Natural killer cell (primary cell): Measurements from ENCODE around the gene REC8. TPM values are rescaled to one million over a fixed set of nuclear protein-coding genes. Genes with fewer than 3 reads are reported as not detected.

Experiments used
- ATAC-seq, 3 donors: fragments of 150-1000 bp in 2 of 3; fragments of 200-7000 bp in 1 of 3; cut with Tn5 transposase; 1 replicate in 1 of 3; 2 replicates in 2 of 3; pipeline ENCODE4 v1.10.0; 2021; ENCODE audit warnings: mild to moderate bottlenecking in 2 of 3, moderate library complexity in 2 of 3
- DNase-seq, 2 donors: peaks; one replicate each; pipeline versions ENCODE4 v3.0.0 to v3.0.0-alpha.2; 2013 to 2021; ENCODE audit warnings: mixed read lengths in 1 of 2
- H3K27ac ChIP-seq: one replicate; pipeline ENCODE4 v1.5.1; 2013; ENCODE audit warnings: mild to moderate bottlenecking, low read length
- H3K27me3 ChIP-seq: one replicate; pipeline ENCODE4 v1.6.1; 2013; ENCODE audit warnings: low read length; ENCODE audit not compliant: control insufficient read depth, insufficient read depth
- H3K36me3 ChIP-seq: one replicate; pipeline ENCODE4 v1.6.1; 2013; ENCODE audit warnings: low read length; ENCODE audit not compliant: control insufficient read depth, insufficient read depth
- H3K4me1 ChIP-seq: one replicate; pipeline ENCODE4 v1.6.1; 2013; ENCODE audit warnings: low read length; ENCODE audit not compliant: control insufficient read depth, insufficient read depth
- H3K4me3 ChIP-seq: one replicate; pipeline ENCODE4 v1.5.1; 2013; ENCODE audit warnings: low read length
- H3K9me3 ChIP-seq: one replicate; pipeline ENCODE4 v1.6.1; 2013; ENCODE audit warnings: low read length; ENCODE audit not compliant: control insufficient read depth, insufficient read depth
- H3K27ac Mint-ChIP-seq, 2 donors: one replicate each; pipeline ENCODE4 v1.8.0; 2022; ENCODE audit warnings: mild to moderate bottlenecking in 2 of 2, mixed read lengths in 2 of 2, moderate library complexity in 1 of 2
- H3K27me3 Mint-ChIP-seq, 2 donors: one replicate each; pipeline ENCODE4 v1.8.0; 2022; ENCODE audit warnings: low read depth in 2 of 2, mixed read lengths in 2 of 2
- H3K36me3 Mint-ChIP-seq: one replicate; pipeline ENCODE4 v1.8.0; 2022; ENCODE audit warnings: mixed read lengths
- H3K4me1 Mint-ChIP-seq, 2 donors: one replicate each; pipeline ENCODE4 v1.8.0; 2022; ENCODE audit warnings: mixed read lengths in 2 of 2
- H3K4me3 Mint-ChIP-seq: one replicate; pipeline ENCODE4 v1.8.0; 2022; ENCODE audit warnings: mild to moderate bottlenecking, moderate library complexity, mixed read lengths
- H3K9me3 Mint-ChIP-seq, 2 donors: one replicate each; pipeline ENCODE4 v1.8.0; 2022; ENCODE audit warnings: mixed read lengths in 2 of 2
- WGBS: methylation state at CpG from one replicate; pipeline ENCODE4 v1.1.7; 2013; ENCODE audit warnings: missing lambda C conversion rate; ENCODE audit not compliant: insufficient coverage; 5-methylcytosine and 5-hydroxymethylcytosine counted together
- intact Hi-C: fragments of 100-400 bp; cut with micrococcal nuclease; formaldehyde crosslinking; loops from one replicate; pipeline ENCODE4 v1.14.2; 2022
- total RNA-seq, 4 donors: library from RNA; stranded (reverse); fragments of 120-200 nt in 1 of 4; gene quantifications; one replicate each; pipeline versions ENCODE4 v1.2.3 to v1.2.4, GENCODE V29; 2013 to 2022
- TF ChIP-seq, protein P1 (sequence below): fragments of 200-600 bp; IDR thresholded peaks from one replicate; pipeline ENCODE4 v1.8.0; 2022; ENCODE audit warnings: antibody characterized with exemption

REC8 gene
- total RNA-seq, 3 donors from 2014 or later (not counting 1 experiment from before 2014, with no cell fraction given) = 77.7 to 138 (median 103) TPM

DNA sequence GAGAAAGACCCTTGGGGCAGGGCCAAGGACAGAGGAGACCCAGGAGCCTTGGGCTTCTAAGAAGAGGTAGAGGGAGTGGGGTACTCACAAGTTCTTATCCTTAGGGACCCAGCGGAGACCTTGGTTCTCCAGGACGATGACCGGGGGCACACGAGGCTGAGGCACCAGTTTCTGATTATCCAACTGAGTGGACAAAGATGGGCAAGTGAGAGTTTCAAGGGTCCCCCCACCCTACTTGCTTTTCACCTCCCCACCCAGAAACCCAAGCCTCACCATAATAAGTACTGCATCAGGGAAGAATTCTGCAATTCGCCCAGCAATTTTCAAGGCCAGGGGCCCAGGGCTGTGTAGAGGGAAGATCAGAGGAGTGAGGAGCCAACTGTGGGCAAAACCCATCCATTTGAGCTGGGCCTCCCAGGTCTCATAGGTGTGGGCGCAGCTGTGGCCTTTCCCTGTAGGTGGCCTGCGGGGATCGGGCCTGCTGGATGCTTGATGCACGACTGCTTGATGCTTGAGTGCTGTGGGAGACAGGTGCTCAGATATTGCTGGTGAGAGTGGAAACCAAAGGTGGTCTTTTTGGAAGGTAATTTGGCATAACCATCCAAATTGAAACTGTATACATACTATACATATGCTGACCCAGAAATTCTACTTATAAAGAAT is 32.5 kb upstream of the REC8 start:
- peaks cover 46% of the 10 kb centered on the region for H3K4me1 ChIP-seq
- Mint-ChIP-seq H3K9me3 (no peaks in the 10 kb centered on the region), H3K4me3 (peak overlapping the region; percentile 63), H3K4me1 (peaks cover 47 to 63% of the 10 kb centered on the region in 2 donors), H3K27me3 (no peaks in the 10 kb centered on the region), H3K36me3 (peaks cover 5% of the 10 kb centered on the region), H3K27ac (peak overlapping the region; percentile 70 to 71)
- no peaks in the 10 kb centered on the region for H3K27me3 ChIP-seq
- H3K9me3 ChIP-seq = no peaks in the 10 kb centered on the region
- intact Hi-C loops = loop anchor here (10.0 kb wide), 1 partner anchor 1215 kb away; the partner anchor contains the start of gene PRMT5
- 91% methylated on average over 9 of the region's 9 CpGs for WGBS
- H3K4me3 ChIP-seq = no peak overlapping the region
- ATAC-seq = no peak
- DNase-seq = peak in 1 of 2 donors; percentile 42
- peaks cover 40% of the 10 kb centered on the region for H3K36me3 ChIP-seq
- TF ChIP-seq, protein P1, sequence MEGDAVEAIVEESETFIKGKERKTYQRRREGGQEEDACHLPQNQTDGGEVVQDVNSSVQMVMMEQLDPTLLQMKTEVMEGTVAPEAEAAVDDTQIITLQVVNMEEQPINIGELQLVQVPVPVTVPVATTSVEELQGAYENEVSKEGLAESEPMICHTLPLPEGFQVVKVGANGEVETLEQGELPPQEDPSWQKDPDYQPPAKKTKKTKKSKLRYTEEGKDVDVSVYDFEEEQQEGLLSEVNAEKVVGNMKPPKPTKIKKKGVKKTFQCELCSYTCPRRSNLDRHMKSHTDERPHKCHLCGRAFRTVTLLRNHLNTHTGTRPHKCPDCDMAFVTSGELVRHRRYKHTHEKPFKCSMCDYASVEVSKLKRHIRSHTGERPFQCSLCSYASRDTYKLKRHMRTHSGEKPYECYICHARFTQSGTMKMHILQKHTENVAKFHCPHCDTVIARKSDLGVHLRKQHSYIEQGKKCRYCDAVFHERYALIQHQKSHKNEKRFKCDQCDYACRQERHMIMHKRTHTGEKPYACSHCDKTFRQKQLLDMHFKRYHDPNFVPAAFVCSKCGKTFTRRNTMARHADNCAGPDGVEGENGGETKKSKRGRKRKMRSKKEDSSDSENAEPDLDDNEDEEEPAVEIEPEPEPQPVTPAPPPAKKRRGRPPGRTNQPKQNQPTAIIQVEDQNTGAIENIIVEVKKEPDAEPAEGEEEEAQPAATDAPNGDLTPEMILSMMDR = no peak
- no peak overlapping the region for H3K27ac ChIP-seq

DNA sequence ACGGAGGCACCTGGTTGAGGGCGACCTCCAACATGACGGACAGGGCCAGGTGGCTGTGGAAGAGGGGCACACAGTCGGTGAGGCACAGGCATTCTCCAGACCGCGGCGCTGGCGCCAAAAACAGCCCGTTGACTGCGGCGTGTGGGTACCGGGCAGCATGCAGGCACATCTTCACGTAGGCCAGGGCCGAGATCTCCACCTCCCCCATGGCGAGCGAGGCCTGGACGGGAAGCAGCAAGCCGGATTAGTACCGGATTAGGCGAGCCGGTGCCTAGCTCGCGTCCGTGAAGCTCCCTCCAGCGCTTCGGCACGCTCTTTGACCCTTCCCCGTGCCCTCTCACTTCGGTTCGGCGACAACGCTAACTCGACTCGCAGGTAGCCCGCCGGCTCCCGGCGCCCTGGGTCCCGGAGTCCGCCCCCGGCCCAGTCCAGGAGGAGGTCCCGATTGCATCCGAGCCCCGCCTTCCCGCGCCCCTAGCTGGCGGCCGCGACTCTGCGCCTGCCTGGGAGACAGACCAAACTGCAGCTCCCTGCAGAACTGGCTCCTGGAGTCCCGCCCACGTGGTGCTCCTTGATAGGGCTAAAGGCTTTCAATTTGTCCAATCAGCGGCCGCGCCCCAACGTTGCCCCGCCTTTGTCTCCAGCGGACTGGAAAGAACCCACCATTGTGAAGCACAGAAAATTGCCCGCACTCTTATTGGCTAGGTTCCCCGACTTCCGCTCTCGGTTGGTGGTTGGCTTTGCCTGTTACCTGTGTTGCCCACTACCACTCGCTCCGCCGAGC is 30.6 kb upstream of the REC8 start, which contains the start of gene EMC9:
TSS of gene EMC9 (minus strand) at position 495 of the 784 bp plus-strand sequence. CDS start at position 208, 287 bp downstream.
- H3K9me3 ChIP-seq = no peaks in the 10 kb centered on the region
- TF ChIP-seq, protein P1 = peak; percentile 20
- H3K36me3 Mint-ChIP-seq = peaks cover 7% of the 10 kb centered on the region

DNA sequence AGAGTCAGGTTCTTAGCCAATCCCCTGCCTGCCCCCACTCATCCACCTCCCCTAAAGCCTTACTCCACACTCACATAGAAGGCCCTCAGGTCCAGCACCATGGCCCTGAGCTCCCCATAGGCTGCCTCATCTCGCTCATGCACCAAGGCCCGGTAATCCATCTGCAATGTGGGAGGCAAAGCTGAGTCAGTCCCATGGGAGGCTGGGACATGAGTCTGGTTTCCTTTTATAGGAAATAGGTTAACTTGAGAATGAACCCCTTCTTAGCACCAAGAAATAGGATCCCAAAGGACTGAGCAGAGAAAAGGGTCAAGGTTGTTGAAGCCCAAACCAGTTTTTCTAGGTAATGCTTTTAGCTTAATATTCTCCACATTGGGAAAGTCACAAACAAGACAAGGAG is 28.4 kb upstream of the REC8 start:
- Histone ChIP-seq H3K36me3 (peaks cover 27% of the 10 kb centered on the region), H3K27me3 (no peaks in the 10 kb centered on the region), H3K9me3 (no peaks in the 10 kb centered on the region), H3K4me3 (no peak overlapping the region), H3K4me1 (peaks cover 48% of the 10 kb centered on the region), H3K27ac (no peak overlapping the region)
- WGBS = 90% methylated on average over 2 of the region's 2 CpGs
- Mint-ChIP-seq H3K4me3 (no peak overlapping the region), H3K9me3 (no peaks in the 10 kb centered on the region), H3K27me3 (no peaks in the 10 kb centered on the region), H3K36me3 (peaks cover 7% of the 10 kb centered on the region), H3K4me1 (peaks cover 49 to 75% of the 10 kb centered on the region in 2 donors), H3K27ac (peak overlapping the region; percentile 51 to 86)
- TF ChIP-seq, protein P1 = no peak
- DNase-seq (no peak), ATAC-seq (no peak)
- intact Hi-C loops = no loop called here

More for the DNA sequence above, 30.6 kb upstream of the REC8 start, which contains the start of gene EMC9:
- DNase-seq = peak; percentile 98 to 99
- ATAC-seq = peak; percentile 89 to 97 (median 91)
- peaks cover 55% of the 10 kb centered on the region for H3K4me1 ChIP-seq
- peak within 1 kb of the TSS; percentile 73 for H3K4me3 Mint-ChIP-seq
- intact Hi-C loops = loop anchor here (1.0 kb wide), 1 partner anchor 27 kb away; the partner anchor contains the start of genes DCAF11 and NRL
- peak within 1 kb of the TSS; percentile 59 for H3K4me3 ChIP-seq
- H3K9me3 Mint-ChIP-seq = no peaks in the 10 kb centered on the region
- H3K27me3 Mint-ChIP-seq = no peaks in the 10 kb centered on the region
- peaks cover 43% of the 10 kb centered on the region for H3K36me3 ChIP-seq
- peak within 1 kb of the TSS; percentile 86 to 93 for H3K27ac Mint-ChIP-seq
- WGBS = under 1% methylated on average over 65 of the region's 65 CpGs
- peak within 1 kb of the TSS; percentile 75 for H3K27ac ChIP-seq
- peaks cover 54 to 73% of the 10 kb centered on the region in 2 donors for H3K4me1 Mint-ChIP-seq
- H3K27me3 ChIP-seq = no peaks in the 10 kb centered on the region
